Kidney glomerular epithelial cell (primary cell): Measurements from ENCODE around the gene MARCHF5.

Experiments used
- DNase-seq: peaks from one replicate; lab custom pipeline; 2025; lab: John Stamatoyannopoulos, UW

The MARCHF5 gene, protein sequence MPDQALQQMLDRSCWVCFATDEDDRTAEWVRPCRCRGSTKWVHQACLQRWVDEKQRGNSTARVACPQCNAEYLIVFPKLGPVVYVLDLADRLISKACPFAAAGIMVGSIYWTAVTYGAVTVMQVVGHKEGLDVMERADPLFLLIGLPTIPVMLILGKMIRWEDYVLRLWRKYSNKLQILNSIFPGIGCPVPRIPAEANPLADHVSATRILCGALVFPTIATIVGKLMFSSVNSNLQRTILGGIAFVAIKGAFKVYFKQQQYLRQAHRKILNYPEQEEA

DNA sequence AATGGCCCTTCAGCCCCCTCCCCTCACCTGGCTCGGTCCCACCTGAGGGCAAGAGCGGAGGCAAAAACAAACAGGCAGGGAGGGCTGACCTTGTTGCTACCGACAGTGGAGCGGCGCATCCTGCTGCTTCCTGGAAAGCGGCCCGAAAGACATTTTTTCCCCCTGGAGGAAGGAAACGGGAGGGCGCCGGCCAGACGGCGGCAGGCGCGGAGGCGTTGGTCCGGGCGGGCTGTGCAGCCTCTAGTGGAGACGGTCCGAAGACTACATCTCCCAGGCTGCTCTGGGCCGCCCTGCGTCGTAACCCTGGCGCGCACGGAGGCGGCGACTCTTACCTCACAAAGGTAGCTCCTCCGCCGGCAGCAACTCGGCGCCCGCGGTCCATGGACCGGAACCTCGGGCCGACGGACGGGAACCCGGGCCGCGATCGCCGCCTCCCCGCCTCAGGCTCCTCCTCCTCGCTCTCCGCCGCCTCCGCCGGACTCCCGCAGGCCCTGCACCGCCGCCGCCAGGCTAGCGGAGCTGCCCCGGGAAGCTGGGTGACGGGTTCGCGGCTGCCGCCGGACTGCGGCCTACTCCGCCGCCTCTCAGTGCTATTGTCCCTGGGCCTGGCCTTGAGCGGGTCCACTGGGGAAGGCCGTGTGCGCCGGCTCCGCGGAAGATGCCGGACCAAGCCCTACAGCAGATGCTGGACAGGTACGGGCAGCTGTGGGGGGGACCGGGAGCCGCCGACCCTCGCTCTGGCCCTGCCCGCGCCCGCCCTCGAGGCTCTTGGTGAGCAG is at the start of gene MARCHF5, which contains the start of gene CPEB3:
TSS of gene MARCHF5 (plus strand) at position 331 of the 779 bp plus-strand sequence. CDS start at position 659, 328 bp downstream.
TSS of gene CPEB3 (minus strand) at position 242 of the 779 bp plus-strand sequence. CDS start 50,728 bp downstream, outside the sequence.
- DNase-seq, result peak; percentile 93

DNA sequence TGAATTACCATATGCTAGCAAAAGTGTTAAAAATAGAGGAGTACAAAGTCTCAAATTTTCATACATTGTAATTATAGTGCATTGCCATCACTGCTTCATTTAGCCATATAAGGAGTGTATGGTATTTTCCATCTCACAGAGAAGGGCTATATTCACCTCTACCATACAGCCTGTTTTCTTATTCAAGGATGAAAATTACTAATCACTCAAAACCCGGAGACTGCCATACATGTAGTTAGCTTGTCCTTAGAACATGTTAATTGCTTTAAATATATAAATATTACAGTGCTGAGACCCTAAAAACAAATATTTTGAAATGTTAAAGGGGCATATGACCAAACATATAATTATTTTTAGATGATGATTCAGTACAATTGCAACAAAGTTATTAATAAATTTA is 49.5 kb upstream of the MARCHF5 start:
- no peak for DNase-seq

GRCh38 chr10:92242380-92242779 is 48.6 kb upstream of the MARCHF5 start:
- no peak for DNase-seq

DNA sequence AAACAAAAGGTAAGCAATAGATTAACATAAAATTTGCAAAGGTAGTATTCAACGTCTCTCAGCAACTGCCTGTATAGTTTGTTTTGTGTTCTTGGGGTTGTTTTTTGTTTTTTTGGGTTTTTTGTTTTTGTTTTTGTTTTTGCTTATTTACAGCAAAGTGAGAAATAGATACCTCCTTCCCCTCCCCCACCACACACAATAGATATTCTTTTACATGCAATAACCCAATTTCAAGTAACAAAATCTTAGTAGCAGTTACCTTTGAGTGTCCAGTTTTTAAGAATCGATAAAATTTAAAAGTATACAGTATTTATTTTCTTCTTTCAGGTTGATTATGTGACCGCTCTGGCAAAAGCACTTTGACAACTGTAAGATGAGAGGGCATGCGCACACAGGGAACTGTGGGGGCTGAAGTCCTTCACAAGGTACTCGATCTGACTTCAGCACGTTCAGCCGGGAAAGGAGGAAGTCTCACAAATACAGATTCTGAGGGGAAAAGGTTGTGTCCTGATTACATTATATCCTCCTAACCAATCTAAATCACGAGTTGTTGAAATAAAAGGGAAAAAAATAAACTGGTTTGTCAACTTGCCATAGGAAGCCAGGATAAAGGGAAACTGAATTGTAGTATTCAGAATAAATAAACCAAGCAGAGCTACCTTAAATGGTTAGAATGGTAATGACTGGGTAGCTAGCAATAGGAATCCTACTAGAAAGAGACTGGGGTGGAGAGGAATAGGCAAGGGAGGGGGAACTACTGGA is 47.9 kb upstream of the MARCHF5 start:
- DNase-seq, result peak; percentile 71

DNA sequence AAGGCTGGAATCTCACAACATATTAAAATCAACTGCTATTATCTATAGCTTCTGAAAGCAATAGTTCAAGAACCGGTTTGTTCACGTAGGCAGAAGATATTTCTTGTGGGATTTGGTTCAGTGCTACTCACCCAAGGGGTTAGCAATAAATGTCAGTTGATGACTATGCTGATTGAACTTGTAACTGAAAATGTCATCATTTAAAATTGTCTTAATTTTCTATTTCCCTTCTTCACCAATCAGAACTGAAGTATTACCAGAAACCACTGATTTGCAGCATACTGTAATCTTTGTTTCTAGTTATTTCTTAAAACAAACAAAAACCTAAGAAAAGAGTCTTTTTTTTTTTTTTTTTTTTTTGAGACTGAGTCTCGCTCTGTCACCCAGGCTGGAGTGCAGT is 46.2 kb upstream of the MARCHF5 start:
- DNase-seq, result no peak

GRCh38 chr10:92248566-92248965 is 42.4 kb upstream of the MARCHF5 start:
- DNase-seq, result no peak

DNA sequence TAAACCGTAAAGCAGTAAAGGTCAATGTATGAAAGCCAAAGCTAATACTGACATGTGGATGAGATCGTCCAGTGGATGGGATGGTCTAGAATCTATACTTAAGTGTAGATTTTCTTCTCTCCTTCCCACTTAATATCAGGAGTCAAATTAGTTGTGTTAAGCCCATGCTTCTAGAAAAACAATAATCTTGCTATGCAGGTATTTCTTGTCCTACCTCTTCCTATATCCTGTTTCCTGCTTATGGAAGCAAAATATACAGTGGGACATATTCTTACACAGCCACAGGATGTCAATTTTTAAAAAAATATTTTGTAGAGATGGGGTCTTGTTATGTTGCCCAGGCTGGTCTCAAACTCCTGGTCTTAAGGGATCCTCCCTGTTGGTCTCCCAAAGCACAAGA is 27.6 kb upstream of the MARCHF5 start:
- no peak for DNase-seq

DNA sequence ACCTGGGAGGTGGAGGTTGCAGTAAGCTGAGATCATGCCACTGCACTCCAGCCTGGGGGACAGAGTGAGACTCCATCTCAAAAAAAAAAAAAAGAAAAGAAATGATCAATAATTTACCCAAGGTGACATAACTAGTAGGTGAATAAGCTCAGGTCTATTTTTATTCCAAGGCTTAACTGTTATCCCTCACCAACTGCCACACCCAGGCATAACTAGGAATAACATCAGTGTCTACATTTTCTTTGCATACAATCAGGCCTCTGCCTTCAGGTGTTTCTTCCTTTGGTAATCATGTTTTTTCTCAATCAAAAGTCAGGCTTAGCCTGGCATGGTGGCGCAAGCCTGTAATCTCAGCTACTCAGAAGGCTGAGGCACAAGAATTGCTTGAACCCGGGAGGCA is 26.7 kb upstream of the MARCHF5 start:
- DNase-seq, result no peak

- DNase-seq, result no peak
Measured at GRCh38 chr10:92265687-92266258, 25.2 kb upstream of the MARCHF5 start.

GRCh38 chr10:92267343-92267742 is 23.6 kb upstream of the MARCHF5 start:
- DNase-seq, result no peak

DNA sequence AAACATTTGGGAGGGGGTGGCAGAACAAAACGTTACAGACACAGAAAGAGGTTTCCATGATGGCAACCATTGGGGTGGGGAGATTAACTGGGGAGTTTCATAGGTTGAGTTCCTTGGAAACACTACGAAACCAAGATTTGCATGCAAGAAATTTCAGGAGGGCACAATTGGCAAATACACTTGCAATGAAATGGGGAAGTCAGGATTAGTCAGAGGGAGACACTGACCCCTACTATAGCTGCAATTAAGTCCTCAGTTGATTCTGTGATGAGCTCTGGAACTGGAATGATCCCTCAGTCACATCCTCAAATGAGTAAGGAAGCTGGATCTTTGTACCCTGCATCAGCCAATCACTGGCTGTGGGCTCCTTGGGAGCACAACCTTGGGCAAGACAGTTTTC is 22.2 kb upstream of the MARCHF5 start:
- no peak for DNase-seq

DNA sequence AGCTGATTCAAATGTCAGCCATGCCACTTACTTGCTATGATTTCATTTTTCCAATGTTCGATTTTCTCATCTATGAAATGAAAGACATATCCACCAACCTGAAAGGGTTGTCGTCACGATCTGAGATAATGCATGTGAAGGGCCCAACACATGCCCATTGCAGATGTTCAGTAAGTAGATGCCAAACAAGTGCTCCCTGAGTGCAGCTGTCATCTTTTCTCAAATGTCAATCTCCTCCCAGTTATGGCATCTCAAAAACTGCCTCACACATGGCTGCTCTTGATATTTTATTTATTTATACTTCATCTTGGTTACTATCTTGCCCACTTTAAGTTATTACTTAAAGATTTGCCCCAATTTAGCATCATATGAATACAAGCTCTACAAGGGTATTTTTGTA is 16.9 kb upstream of the MARCHF5 start:
- no peak for DNase-seq

GRCh38 chr10:92278996-92279696 is 11.8 kb upstream of the MARCHF5 start:
- no peak for DNase-seq

DNA sequence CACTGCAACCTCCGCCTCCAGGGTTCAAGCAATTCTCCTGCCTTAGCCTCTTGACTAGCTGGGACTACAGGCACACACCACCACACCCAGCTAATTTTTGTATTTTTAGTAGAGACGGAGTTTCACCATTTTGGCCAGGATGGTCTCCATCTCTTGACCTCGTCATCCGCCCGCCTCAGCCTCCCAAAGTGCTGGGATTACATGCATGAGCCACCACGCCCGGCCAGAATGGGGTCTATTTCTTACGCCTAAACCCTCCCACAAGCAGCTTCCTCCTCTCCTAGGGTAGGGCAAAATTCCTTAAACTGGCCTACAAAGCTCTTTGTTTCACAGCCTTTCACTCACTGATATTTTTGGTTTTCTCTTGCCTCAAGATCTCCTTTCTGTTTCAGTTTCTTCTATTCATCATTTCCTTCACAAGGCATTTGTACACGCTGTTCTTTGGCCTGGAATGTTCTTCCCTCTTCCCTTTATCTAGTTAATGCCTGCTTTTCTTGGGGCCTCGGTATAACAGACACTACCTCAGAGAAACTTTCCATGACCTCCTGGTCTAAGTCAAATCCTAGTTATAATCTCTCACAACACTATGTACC is 6.8 kb upstream of the MARCHF5 start:
- DNase-seq, result no peak

DNA sequence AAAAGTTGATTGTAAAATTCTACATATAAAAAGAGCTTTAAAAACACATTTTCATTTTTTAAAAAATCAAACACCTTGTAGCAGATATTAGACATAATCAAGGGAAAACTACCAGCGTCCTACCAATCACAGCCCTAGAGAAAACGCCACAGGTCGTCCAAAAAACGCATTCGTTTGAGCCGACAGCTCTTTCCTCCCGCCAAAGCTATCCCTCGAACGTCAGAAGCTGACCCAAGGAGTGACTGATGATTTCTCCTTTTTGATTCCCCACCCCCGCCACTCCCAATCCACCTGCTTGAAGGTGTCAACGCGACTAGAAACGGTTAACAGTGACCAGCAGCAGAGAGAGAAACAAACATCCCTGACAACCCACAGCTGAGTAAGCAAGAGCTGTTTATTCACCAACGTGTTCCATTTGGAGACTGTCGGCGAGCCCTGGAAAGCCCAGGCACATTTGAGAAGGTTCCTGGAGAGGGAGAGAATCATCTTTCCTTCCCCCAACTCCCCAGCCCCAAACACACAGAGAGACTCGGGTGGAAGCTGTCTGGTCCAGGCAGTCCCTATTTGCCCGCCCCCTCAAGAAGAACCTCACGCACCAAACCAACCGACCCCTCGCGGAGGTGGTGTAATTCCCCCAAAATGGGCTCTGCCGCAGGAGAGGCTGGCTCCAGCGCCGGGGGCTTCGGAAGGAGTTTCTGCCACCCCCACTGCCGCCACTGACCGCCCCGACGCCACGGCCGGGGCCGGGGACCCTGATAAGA is 711 bp upstream of the MARCHF5 start:
- DNase-seq, result peak; percentile 38

GRCh38 chr10:92291616-92291865 is 574 bp downstream of the MARCHF5 start:
- no peak for DNase-seq

DNA sequence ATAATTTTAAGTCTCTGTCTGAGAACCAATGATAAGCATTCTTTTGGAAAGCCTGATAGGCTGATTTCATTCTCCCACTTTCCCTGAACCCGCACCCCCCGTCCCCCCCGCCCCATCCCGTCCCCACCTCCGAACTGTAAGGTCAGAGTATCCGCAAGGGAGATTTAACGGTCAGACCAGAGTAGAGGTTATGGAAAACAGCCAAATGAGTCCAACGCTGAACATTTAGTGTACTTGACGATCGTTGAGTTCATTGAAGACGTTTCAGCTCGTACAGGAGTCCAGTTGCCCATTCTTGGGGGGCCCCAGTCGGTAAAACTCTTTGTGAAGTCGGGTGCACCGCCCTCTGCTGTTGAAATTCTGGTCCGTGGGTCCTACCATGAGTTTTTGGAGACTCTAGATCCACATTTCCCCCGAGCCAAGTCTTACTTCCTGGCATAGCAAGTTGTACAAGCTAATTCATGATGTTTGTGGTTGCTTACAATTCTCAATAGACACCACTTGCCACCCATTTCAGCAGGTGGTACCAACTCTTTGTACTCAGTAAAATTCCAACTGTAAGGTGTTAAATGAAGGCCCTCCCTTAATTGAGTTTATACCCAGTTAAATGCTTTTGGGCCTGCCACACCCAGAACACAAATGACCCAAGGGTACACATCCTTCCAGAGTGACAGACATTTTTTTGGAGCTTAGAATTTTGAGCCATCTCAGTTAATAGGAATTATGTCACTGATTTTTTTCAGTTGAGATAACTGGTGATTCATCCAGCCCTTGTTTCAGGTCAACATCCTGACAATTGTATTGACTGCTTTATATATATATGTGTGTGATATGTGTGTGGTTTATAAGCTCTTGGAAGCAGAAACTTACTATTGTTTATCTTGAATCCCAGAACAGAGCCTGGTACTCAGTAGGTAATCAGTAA is 1.2 kb downstream of the MARCHF5 start:
- DNase-seq, result peak; percentile 48

GRCh38 chr10:92298487-92298886 is 7.5 kb downstream of the MARCHF5 start:
- DNase-seq, result no peak

- no peak for DNase-seq
Measured at GRCh38 chr10:92303096-92303495, 12.1 kb downstream of the MARCHF5 start.

DNA sequence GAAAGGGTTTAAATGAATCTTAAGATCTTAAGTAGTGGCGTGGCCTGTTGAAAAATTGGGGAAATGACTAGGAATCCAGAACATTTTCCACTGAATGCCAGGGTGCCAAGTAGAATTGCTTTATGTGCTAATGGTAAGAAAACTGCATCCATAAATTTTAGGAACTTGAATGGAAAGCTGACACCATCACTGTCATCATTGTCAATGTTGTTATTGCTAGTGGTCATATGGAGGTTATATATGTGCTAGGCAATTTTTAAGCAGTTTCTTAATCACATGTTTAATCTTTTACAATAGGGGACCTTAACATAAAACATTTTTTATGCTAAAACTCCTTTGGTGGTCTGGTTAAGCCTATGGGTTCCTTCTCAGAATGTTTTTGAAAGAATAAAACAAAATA is 13.1 kb downstream of the MARCHF5 start:
- DNase-seq, result no peak
